Neural cell (in vitro differentiated cells): ENCODE data around the gene SUMO4. TPM values are rescaled to one million over a fixed set of nuclear protein-coding genes. Genes with fewer than 3 reads are reported as not detected.

ENCODE experiments used
- H2AFZ ChIP-seq: fragments of 200-600, 300-800 bp; sonication (generic), shearing (Covaris generic); 2 replicates; pipeline ENCODE4 v1.6.0; 2014; ENCODE audit warnings: low read depth, mild to moderate bottlenecking, antibody characterized with exemption, low read length, moderate library complexity
- H3F3A ChIP-seq: fragments of 200-600 bp; shearing (Covaris generic); 2 replicates; pipeline ENCODE4 v1.6.1; 2016; ENCODE audit warnings: mild to moderate bottlenecking, moderate library complexity, mixed read lengths, antibody characterized with exemption, low read length; ENCODE audit not compliant: insufficient read depth, poor library complexity, severe bottlenecking
- H3K27ac ChIP-seq: fragments of 200-600, 300-800 bp; sonication (generic), shearing (Covaris generic); 2 replicates; pipeline ENCODE4 v1.5.1; 2014; ENCODE audit warnings: mild to moderate bottlenecking, low read length, moderate library complexity
- H3K27me3 ChIP-seq: fragments of 300-800, 200-600 bp; sonication (generic), shearing (Covaris generic); 2 replicates; pipeline ENCODE4 v1.6.0; 2014; ENCODE audit warnings: mild to moderate bottlenecking, low read depth, low read length, moderate library complexity; ENCODE audit not compliant: insufficient read depth
- H3K36me3 ChIP-seq: fragments of 300-800, 200-600 bp; sonication (generic), shearing (Covaris generic); 2 replicates; pipeline ENCODE4 v1.5.1; 2014; ENCODE audit warnings: mild to moderate bottlenecking, antibody characterized with exemption, low read length, moderate library complexity; ENCODE audit not compliant: insufficient read depth
- H3K4me2 ChIP-seq: fragments of 300-800, 200-600 bp; sonication (generic), shearing (Covaris generic); 2 replicates; pipeline ENCODE4 v1.6.0; 2014; ENCODE audit warnings: mild to moderate bottlenecking, low read length
- H3K4me3 ChIP-seq: fragments of 300-800, 200-600 bp; sonication (generic), shearing (Covaris generic); 2 replicates; pipeline ENCODE4 v1.5.1; 2014; ENCODE audit warnings: mild to moderate bottlenecking, low read length, moderate library complexity
- H3K79me2 ChIP-seq: fragments of 200-600 bp; shearing (Covaris generic); replicated peaks from 2 replicates; pipeline ENCODE4 v1.6.0; 2014; ENCODE audit warnings: mild to moderate bottlenecking, low read length, moderate library complexity; ENCODE audit not compliant: insufficient read depth
- H3K9ac ChIP-seq: fragments of 300-800, 200-600 bp; sonication (generic), shearing (Covaris generic); 2 replicates; pipeline ENCODE4 v1.6.1; 2016; ENCODE audit warnings: mild to moderate bottlenecking, low read length, mixed read lengths
- H3K9me2 ChIP-seq: fragments of 200-600 bp; shearing (Covaris generic); 2 replicates; pipeline ENCODE4 v1.6.1; 2016; ENCODE audit warnings: mild to moderate bottlenecking, low read length, mixed read lengths; ENCODE audit not compliant: insufficient read depth
- H3K9me3 ChIP-seq: fragments of 200-600, 300-800 bp; sonication (generic), shearing (Covaris generic); 2 replicates; pipeline ENCODE4 v1.6.1; 2016; ENCODE audit warnings: mild to moderate bottlenecking, mixed run types, low read length, moderate library complexity, mixed read lengths
- H4K20me1 ChIP-seq: fragments of 200-600 bp; shearing (Covaris generic); 2 replicates; pipeline ENCODE4 v1.6.1; 2016; ENCODE audit warnings: mild to moderate bottlenecking, mixed run types; ENCODE audit not compliant: insufficient read depth
- EP300 ChIP-seq: fragments of 450-650 bp; conservative IDR thresholded peaks from 2 replicates; pipeline ENCODE4 v1.6.1; 2014; ENCODE audit warnings: antibody characterized with exemption, mild to moderate bottlenecking, moderate library complexity; ENCODE audit not compliant: poor library complexity, severe bottlenecking
- EZH2 ChIP-seq: fragments of 200-600, 300-800 bp; shearing (Covaris generic), sonication (generic); IDR thresholded peaks from 2 replicates; pipeline ENCODE4 v1.6.1; 2014; ENCODE audit warnings: antibody characterized with exemption, low read length, borderline replicate concordance, mild to moderate bottlenecking; ENCODE audit not compliant: insufficient read depth, poor library complexity, severe bottlenecking
- MXI1 ChIP-seq: fragments of 450-650 bp; conservative IDR thresholded peaks from 2 replicates; pipeline ENCODE4 v1.6.1; 2014; ENCODE audit warnings: antibody characterized with exemption, mild to moderate bottlenecking; ENCODE audit not compliant: poor library complexity, severe bottlenecking
- POLR2AphosphoS5 ChIP-seq: IDR thresholded peaks from 2 replicates; pipeline ENCODE4 v1.6.1; 2012
- RAD21 ChIP-seq: fragments of 450-650 bp; conservative IDR thresholded peaks from 2 replicates; pipeline ENCODE4 v1.6.1; 2014; ENCODE audit warnings: antibody characterized with exemption, mild to moderate bottlenecking, moderate library complexity
- SMC3 ChIP-seq: fragments of 450-650 bp; conservative IDR thresholded peaks from 2 replicates; pipeline ENCODE4 v1.6.1; 2014; ENCODE audit warnings: antibody characterized with exemption, mild to moderate bottlenecking, moderate library complexity; ENCODE audit not compliant: poor library complexity
- TAF1 ChIP-seq: IDR thresholded peaks from 2 replicates; pipeline ENCODE4 v1.6.1; 2012; ENCODE audit warnings: low read depth
- polyA minus RNA-seq: library from RNA; depleted of rRNA, polyadenylated mRNA; stranded (reverse); fragments of >200 nt; gene quantifications from 2 replicates; pipeline ENCODE4 v1.2.3, GENCODE V29; 2014
- polyA plus RNA-seq: library from polyadenylated mRNA; depleted of rRNA; stranded (reverse); fragments of >200 nt; gene quantifications from 2 replicates; pipeline ENCODE4 v1.2.3, GENCODE V29; 2014
- TF ChIP-seq, protein P1 (sequence below): fragments of 450-650 bp; IDR thresholded peaks from 2 replicates; pipeline ENCODE4 v1.5.1; 2014; ENCODE audit warnings: antibody characterized with exemption, mild to moderate bottlenecking, moderate library complexity; ENCODE audit not compliant: poor library complexity, severe bottlenecking
- TF ChIP-seq, protein P2 (sequence below): IDR thresholded peaks from 2 replicates; pipeline ENCODE4 v1.6.1; 2012; ENCODE audit warnings: borderline replicate concordance

SUMO4 gene
- polyA plus RNA-seq = not detected in 2 replicates
- 9.3 and 11.9 TPM in 2 replicates for polyA minus RNA-seq

DNA sequence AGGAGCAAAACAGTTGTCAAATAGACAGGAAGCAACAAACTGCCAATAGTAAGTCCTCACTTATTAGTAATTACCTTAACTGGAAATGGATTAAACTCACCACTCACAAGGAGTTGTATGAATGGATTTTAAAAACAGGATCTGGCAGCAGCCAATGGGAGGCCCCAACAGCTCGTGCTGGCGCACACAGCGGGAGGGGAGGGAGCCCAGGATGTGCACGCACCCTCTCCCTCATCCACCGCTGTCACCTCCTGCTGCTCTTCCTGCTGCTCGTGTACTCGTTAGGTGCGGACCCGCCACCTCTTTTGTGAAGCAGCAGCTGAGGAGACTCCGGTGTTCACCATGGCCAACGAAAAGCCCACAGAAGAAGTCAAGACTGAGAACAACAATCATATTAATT is at the start of gene SUMO4:
Gene SUMO4, plus strand, starts transcription at position 213 of the 400 bp plus-strand sequence. Its CDS starts 130 bp downstream, at position 343.
- Histone ChIP-seq H4K20me1 (no peaks in the 10 kb centered on the region), H3K27ac (no peak within 1 kb of the TSS), H3K9me3 (no peaks in the 10 kb centered on the region), H3K79me2 (peaks cover 10% of the 10 kb centered on the region), H3K4me2 (no peak within 1 kb of the TSS), H3K27me3 (no peaks in the 10 kb centered on the region), H3K36me3 (peaks cover 25% of the 10 kb centered on the region), H3F3A (no peaks in the 10 kb centered on the region), H3K9ac (no peak within 1 kb of the TSS), H2AFZ (no peak within 1 kb of the TSS), H3K9me2 (no peaks in the 10 kb centered on the region), H3K4me3 (no peak within 1 kb of the TSS)
- TF ChIP-seq, protein P1, sequence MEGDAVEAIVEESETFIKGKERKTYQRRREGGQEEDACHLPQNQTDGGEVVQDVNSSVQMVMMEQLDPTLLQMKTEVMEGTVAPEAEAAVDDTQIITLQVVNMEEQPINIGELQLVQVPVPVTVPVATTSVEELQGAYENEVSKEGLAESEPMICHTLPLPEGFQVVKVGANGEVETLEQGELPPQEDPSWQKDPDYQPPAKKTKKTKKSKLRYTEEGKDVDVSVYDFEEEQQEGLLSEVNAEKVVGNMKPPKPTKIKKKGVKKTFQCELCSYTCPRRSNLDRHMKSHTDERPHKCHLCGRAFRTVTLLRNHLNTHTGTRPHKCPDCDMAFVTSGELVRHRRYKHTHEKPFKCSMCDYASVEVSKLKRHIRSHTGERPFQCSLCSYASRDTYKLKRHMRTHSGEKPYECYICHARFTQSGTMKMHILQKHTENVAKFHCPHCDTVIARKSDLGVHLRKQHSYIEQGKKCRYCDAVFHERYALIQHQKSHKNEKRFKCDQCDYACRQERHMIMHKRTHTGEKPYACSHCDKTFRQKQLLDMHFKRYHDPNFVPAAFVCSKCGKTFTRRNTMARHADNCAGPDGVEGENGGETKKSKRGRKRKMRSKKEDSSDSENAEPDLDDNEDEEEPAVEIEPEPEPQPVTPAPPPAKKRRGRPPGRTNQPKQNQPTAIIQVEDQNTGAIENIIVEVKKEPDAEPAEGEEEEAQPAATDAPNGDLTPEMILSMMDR = no peak
- TF ChIP-seq EP300 (no peak), EZH2 (no peak), RAD21 (no peak), MXI1 (no peak), TAF1 (no peak), POLR2AphosphoS5 (no peak), SMC3 (no peak)
- TF ChIP-seq, protein P2, sequence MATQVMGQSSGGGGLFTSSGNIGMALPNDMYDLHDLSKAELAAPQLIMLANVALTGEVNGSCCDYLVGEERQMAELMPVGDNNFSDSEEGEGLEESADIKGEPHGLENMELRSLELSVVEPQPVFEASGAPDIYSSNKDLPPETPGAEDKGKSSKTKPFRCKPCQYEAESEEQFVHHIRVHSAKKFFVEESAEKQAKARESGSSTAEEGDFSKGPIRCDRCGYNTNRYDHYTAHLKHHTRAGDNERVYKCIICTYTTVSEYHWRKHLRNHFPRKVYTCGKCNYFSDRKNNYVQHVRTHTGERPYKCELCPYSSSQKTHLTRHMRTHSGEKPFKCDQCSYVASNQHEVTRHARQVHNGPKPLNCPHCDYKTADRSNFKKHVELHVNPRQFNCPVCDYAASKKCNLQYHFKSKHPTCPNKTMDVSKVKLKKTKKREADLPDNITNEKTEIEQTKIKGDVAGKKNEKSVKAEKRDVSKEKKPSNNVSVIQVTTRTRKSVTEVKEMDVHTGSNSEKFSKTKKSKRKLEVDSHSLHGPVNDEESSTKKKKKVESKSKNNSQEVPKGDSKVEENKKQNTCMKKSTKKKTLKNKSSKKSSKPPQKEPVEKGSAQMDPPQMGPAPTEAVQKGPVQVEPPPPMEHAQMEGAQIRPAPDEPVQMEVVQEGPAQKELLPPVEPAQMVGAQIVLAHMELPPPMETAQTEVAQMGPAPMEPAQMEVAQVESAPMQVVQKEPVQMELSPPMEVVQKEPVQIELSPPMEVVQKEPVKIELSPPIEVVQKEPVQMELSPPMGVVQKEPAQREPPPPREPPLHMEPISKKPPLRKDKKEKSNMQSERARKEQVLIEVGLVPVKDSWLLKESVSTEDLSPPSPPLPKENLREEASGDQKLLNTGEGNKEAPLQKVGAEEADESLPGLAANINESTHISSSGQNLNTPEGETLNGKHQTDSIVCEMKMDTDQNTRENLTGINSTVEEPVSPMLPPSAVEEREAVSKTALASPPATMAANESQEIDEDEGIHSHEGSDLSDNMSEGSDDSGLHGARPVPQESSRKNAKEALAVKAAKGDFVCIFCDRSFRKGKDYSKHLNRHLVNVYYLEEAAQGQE = no peak

DNA sequence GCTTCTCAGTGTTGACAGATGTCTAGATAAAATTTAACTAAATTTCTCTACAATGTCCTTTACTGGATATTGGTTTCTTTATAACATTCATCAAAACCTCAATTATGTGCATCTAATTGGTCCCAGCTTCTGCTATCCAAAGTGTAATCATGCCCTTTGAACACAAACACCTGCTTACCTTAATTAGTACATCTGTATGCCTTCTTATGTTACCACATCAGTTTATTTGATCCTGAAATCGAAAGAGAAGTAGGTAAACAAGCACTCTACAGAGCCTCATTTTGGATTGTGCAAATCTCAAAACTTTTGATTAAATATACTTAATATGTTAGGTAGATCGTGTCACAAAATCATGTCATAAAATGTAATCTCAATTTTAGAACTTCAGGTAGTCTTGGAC is 46.1 kb upstream of the SUMO4 start:
- Histone ChIP-seq H3K27ac (no peak overlapping the region), H3K4me3 (no peak overlapping the region), H3K9me3 (no peaks in the 10 kb centered on the region), H3K9me2 (no peaks in the 10 kb centered on the region), H3K4me2 (no peak overlapping the region), H3K36me3 (no peaks in the 10 kb centered on the region), H3F3A (no peaks in the 10 kb centered on the region), H4K20me1 (no peaks in the 10 kb centered on the region), H3K27me3 (no peaks in the 10 kb centered on the region), H2AFZ (no peak overlapping the region), H3K9ac (no peak overlapping the region), H3K79me2 (peaks cover 57% of the 10 kb centered on the region)
- TF ChIP-seq, protein P2 = no peak
- TF ChIP-seq RAD21 (no peak), EP300 (no peak), MXI1 (no peak), POLR2AphosphoS5 (no peak)
